IMR-90 (cell line): ENCODE data around the gene TNS1. TPM values are rescaled to one million over a fixed set of nuclear protein-coding genes. Genes with fewer than 3 reads are reported as not detected.

ENCODE experiments used
- ATAC-seq: fragments of 200-7000 bp; cut with Tn5 transposase; 2 replicates; pipeline ENCODE4 v1.9.1; 2020; ENCODE audit warnings: low read depth, mild to moderate bottlenecking, moderate library complexity
- BruUV-seq: library from RNA; stranded (reverse); fragments of 400-500 nt; replicated peaks from 2 replicates; lab custom pipeline; 2021; lab: Mats Ljungman, UMichigan
- CTCF ChIA-PET: fragments of 300-600 bp; formaldehyde crosslinking; extraction: SDS; loops from one replicate; lab custom pipeline; 2021; ENCODE audit warnings: antibody characterized with exemption; lab: Yijun Ruan, JAX
- POLR2A ChIA-PET: fragments of 300-600 bp; sonication (Branson Sonifier 250); formaldehyde crosslinking; loops from one replicate; lab custom pipeline; 2022; ENCODE audit warnings: antibody characterized with exemption; ENCODE audit not compliant: unreplicated experiment; lab: Charles Lee
- DNase-seq: peaks from one replicate; pipeline ENCODE4 v3.0.0; 2013
- H2AFZ ChIP-seq: replicated peaks from 2 replicates; pipeline ENCODE3; 2013; ENCODE audit warnings: low read length, mild to moderate bottlenecking; ENCODE audit not compliant: poor library complexity
- H2AK5ac ChIP-seq: 2 replicates; pipeline ENCODE4 v1.6.1; 2013; ENCODE audit warnings: low read depth, low read length, inconsistent platforms
- H2AK9ac ChIP-seq: replicated peaks from 2 replicates; pipeline ENCODE3; 2013; ENCODE audit warnings: mild to moderate bottlenecking, low read depth, low read length, moderate library complexity; ENCODE audit not compliant: poor library complexity
- H2BK120ac ChIP-seq: 2 replicates; pipeline ENCODE4 v1.6.1; 2013; ENCODE audit warnings: low read depth, low read length, inconsistent platforms
- H2BK15ac ChIP-seq: 3 replicates; pipeline ENCODE4 v1.6.1; 2013; ENCODE audit warnings: low read depth, low read length, inconsistent platforms
- H2BK20ac ChIP-seq: 2 replicates; pipeline ENCODE4 v1.6.1; 2013; ENCODE audit warnings: low read depth, mild to moderate bottlenecking, inconsistent platforms, low read length, moderate library complexity
- H2BK5ac ChIP-seq: 2 replicates; pipeline ENCODE4 v1.6.1; 2013; ENCODE audit warnings: mild to moderate bottlenecking, low read depth, low read length, inconsistent platforms; ENCODE audit not compliant: poor library complexity, severe bottlenecking
- H3K14ac ChIP-seq: replicated peaks from 2 replicates; pipeline ENCODE4 v1.6.1; 2013; ENCODE audit warnings: low read depth, low read length, inconsistent platforms
- H3K18ac ChIP-seq: 2 replicates; pipeline ENCODE4 v1.6.1; 2013; ENCODE audit warnings: low read depth, low read length, control low read depth
- H3K23ac ChIP-seq: 2 replicates; pipeline ENCODE4 v1.6.1; 2013; ENCODE audit warnings: low read depth, low read length, inconsistent platforms
- H3K27ac ChIP-seq: 2 replicates; pipeline ENCODE4 v1.5.1; 2013; ENCODE audit warnings: mild to moderate bottlenecking, control low read depth, low read length; ENCODE audit not compliant: insufficient read depth
- H3K27me3 ChIP-seq: 2 replicates; pipeline ENCODE4 v1.6.1; 2013; ENCODE audit warnings: low read length; ENCODE audit not compliant: control insufficient read depth, insufficient read depth
- H3K36me3 ChIP-seq: 2 replicates; pipeline ENCODE4 v1.6.1; 2013; ENCODE audit warnings: low read length, mixed read lengths; ENCODE audit not compliant: control insufficient read depth, insufficient read depth
- H3K4ac ChIP-seq: 2 replicates; pipeline ENCODE4 v1.6.1; 2013; ENCODE audit warnings: low read depth, low read length, inconsistent platforms
- H3K4me1 ChIP-seq: 2 replicates; pipeline ENCODE4 v1.6.1; 2013; ENCODE audit warnings: low read length, mixed read lengths; ENCODE audit not compliant: control insufficient read depth, insufficient read depth
- H3K4me2 ChIP-seq: 2 replicates; pipeline ENCODE4 v1.6.1; 2013; ENCODE audit warnings: low read depth, mild to moderate bottlenecking, control low read depth, low read length, moderate library complexity
- H3K4me3 ChIP-seq: 2 replicates; pipeline ENCODE4 v1.5.1; 2013; ENCODE audit warnings: low read depth, mild to moderate bottlenecking, control low read depth, low read length, moderate library complexity; ENCODE audit not compliant: insufficient read depth
- H3K56ac ChIP-seq: 2 replicates; pipeline ENCODE4 v1.6.1; 2013; ENCODE audit warnings: low read length, inconsistent platforms; ENCODE audit not compliant: insufficient read depth; ENCODE audit errors: extremely low read depth
- H3K79me1 ChIP-seq, 2 experiments: 2 replicates each; pipeline ENCODE4 v1.6.1; 2013; ENCODE audit warnings: low read length in 2 of 2, inconsistent platforms in 1 of 2, low read depth in 1 of 2
- H3K9ac ChIP-seq: 2 replicates; pipeline ENCODE4 v1.6.1; 2013; ENCODE audit warnings: low read depth, low read length, control low read depth
- H3K9me1 ChIP-seq: 2 replicates; pipeline ENCODE4 v1.6.1; 2013; ENCODE audit warnings: low read length, inconsistent platforms; ENCODE audit not compliant: insufficient read depth
- H3K9me3 ChIP-seq: 2 replicates; pipeline ENCODE4 v1.6.1; 2013; ENCODE audit warnings: low read length; ENCODE audit not compliant: control insufficient read depth, insufficient read depth
- H4K20me1 ChIP-seq: 2 replicates; pipeline ENCODE4 v1.6.1; 2013; ENCODE audit warnings: low read length, inconsistent platforms; ENCODE audit not compliant: insufficient read depth
- H4K5ac ChIP-seq: 2 replicates; pipeline ENCODE4 v1.6.1; 2013; ENCODE audit warnings: mild to moderate bottlenecking, low read depth, low read length, control low read depth
- H4K8ac ChIP-seq, 2 experiments: 2 replicates each; pipeline ENCODE4 v1.6.1; 2013; ENCODE audit warnings: low read depth in 2 of 2, low read length in 2 of 2, control low read depth in 1 of 2, inconsistent platforms in 1 of 2
- H4K91ac ChIP-seq: 2 replicates; pipeline ENCODE4 v1.6.1; 2013; ENCODE audit warnings: low read depth, low read length, inconsistent platforms; ENCODE audit not compliant: insufficient read depth
- BHLHE40 ChIP-seq: fragments of 150-350 bp; IDR thresholded peaks from 2 replicates; pipeline ENCODE4 v1.6.1; 2016; ENCODE audit warnings: mild to moderate bottlenecking, low read depth, low read length
- CEBPB ChIP-seq: IDR thresholded peaks from 2 replicates; pipeline ENCODE4 v1.6.1; 2012; ENCODE audit warnings: low read depth, low read length, improper control_type of control experiment
- CHD1 ChIP-seq: IDR thresholded peaks from 2 replicates; pipeline ENCODE4 v1.6.1; 2012; ENCODE audit warnings: low read depth, low read length, improper control_type of control experiment
- FOS ChIP-seq: fragments of 150-350 bp; IDR thresholded peaks from 2 replicates; pipeline ENCODE4 v1.6.1; 2016; ENCODE audit warnings: low read depth, low read length
- MAFK ChIP-seq: IDR thresholded peaks from 2 replicates; pipeline ENCODE4 v1.6.1; 2012; ENCODE audit warnings: low read depth, low read length, improper control_type of control experiment
- MAZ ChIP-seq: IDR thresholded peaks from 2 replicates; pipeline ENCODE4 v1.6.1; 2012; ENCODE audit warnings: low read depth, mild to moderate bottlenecking, low read length, improper control_type of control experiment, moderate library complexity, borderline replicate concordance
- MXI1 ChIP-seq: IDR thresholded peaks from 2 replicates; pipeline ENCODE4 v1.6.1; 2012; ENCODE audit warnings: low read depth, mild to moderate bottlenecking, low read length, moderate library complexity, borderline replicate concordance
- NFE2L2 ChIP-seq: fragments of 150-350 bp; IDR thresholded peaks from 2 replicates; pipeline ENCODE4 v1.6.1; 2016; ENCODE audit warnings: low read depth, mild to moderate bottlenecking, low read length
- POLR2A ChIP-seq: IDR thresholded peaks from 2 replicates; pipeline ENCODE4 v1.6.1; 2012; ENCODE audit warnings: mild to moderate bottlenecking, low read depth, low read length
- RAD21 ChIP-seq: IDR thresholded peaks from 2 replicates; pipeline ENCODE4 v1.6.1; 2012; ENCODE audit warnings: low read length, improper control_type of control experiment
- RCOR1 ChIP-seq: IDR thresholded peaks from 2 replicates; pipeline ENCODE4 v1.6.1; 2012; ENCODE audit warnings: mild to moderate bottlenecking, low read length, improper control_type of control experiment; ENCODE audit not compliant: insufficient replicate concordance
- RFX5 ChIP-seq: IDR thresholded peaks from 2 replicates; pipeline ENCODE4 v1.8.0; 2012; ENCODE audit warnings: low read depth, mild to moderate bottlenecking, low read length, moderate library complexity
- SMC3 ChIP-seq: fragments of 150-350 bp; IDR thresholded peaks from 2 replicates; pipeline ENCODE4 v1.6.1; 2016; ENCODE audit warnings: low read depth, mild to moderate bottlenecking, antibody characterized with exemption, low read length, moderate library complexity
- WGBS, 2 experiments: methylation state at CpG; one replicate each; pipeline versions ENCODE4 v1.1.5 to v1.1.7; 2013; ENCODE audit warnings: missing lambda C conversion rate in 2 of 2; ENCODE audit not compliant: insufficient read length in 1 of 2; ENCODE audit errors: extremely low coverage in 2 of 2; 5-methylcytosine and 5-hydroxymethylcytosine counted together
- dilution Hi-C: fragments of 300-500 bp; cut with HindIII; formaldehyde crosslinking; loops from one replicate; pipeline ENCODE4 v1.14.3; 2018; ENCODE audit warnings: low sequenced_read_pairs; ENCODE audit not compliant: unreplicated experiment
- in situ Hi-C: fragments of 300-500 bp; cut with MboI; formaldehyde crosslinking; loops from 3 replicates; pipeline ENCODE4 v1.14.3; 2019; ENCODE audit warnings: low sequenced_read_pairs, inconsistent platforms, mixed read lengths
- intact Hi-C: fragments of 100-400 bp; cut with micrococcal nuclease; formaldehyde crosslinking; loops from 2 replicates; pipeline ENCODE4 v1.10.0; 2022
- polyA plus RNA-seq, 3 experiments: library from polyadenylated mRNA; depleted of rRNA; stranded (reverse); fragments of >200 nt; gene quantifications; 2 replicates each; pipeline ENCODE4 v1.2.3, GENCODE V29; 2012; ENCODE audit warnings: low replicate concordance in 1 of 3
- total RNA-seq: library from RNA; depleted of rRNA; stranded (reverse); fragments of >200 nt; gene quantifications from 2 replicates; pipeline ENCODE4 v1.2.3, GENCODE V29; 2012
- TF ChIP-seq, protein P1 (sequence below): fragments of 150-350 bp; IDR thresholded peaks from 2 replicates; pipeline ENCODE4 v1.6.1; 2017; ENCODE audit warnings: mild to moderate bottlenecking, antibody characterized with exemption, low read length, low read depth
- TF ChIP-seq, protein P2 (sequence below): conservative IDR thresholded peaks from 2 replicates; pipeline ENCODE4 v1.5.1; 2012; ENCODE audit warnings: mild to moderate bottlenecking, low read depth, low read length, improper control_type of control experiment
- TF ChIP-seq, protein P3 (sequence below): fragments of 150-350 bp; IDR thresholded peaks from 2 replicates; pipeline ENCODE4 v1.6.1; 2016; ENCODE audit warnings: low read depth, mild to moderate bottlenecking, low read length, moderate library complexity, borderline replicate concordance

TNS1 gene
- total and polyA plus RNA-seq, 2 of the 4 experiments (the other 2 are of a cell fraction) = 41.1 to 45.2 TPM

DNA sequence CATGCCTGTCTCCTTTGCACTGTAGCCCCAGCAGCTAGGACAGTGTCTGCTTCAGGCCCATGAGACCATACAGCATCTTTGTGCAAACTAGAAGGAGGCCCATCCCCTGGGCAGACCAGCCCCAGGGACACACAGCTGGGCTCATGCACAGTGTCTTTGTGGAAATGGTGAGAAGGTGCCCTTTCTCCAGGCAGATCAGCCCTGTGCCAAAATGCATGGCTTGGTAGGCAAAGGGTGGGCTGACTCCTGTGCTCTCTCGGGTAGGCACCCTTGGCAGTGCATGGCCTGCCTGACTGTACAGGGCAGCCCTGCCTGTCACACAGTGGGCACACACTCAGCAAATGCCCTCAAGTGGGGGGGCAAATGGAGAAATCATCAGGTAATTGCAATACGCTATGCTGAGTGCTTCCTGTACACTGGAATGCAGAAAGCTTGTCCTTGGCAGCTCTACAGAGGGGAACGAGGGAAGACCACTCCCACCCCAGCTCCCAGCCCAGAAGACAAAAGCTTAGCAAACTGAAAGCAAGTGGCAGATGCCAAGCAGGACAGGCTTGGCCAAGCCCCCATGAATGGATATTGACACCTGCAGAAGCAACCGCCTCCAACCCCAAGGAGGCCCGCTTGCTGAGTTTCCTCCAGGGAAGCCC lies 21.6 kb downstream of the TNS1 start:
- TF ChIP-seq NFE2L2 = no peak
- TF ChIP-seq RFX5 = no peak
- TF ChIP-seq BHLHE40 = no peak
- no peak for TF ChIP-seq MAZ
- TF ChIP-seq CEBPB = no peak
- no peak for TF ChIP-seq RCOR1
- no peak for TF ChIP-seq CHD1
- no peak for TF ChIP-seq SMC3
- TF ChIP-seq, protein P1, sequence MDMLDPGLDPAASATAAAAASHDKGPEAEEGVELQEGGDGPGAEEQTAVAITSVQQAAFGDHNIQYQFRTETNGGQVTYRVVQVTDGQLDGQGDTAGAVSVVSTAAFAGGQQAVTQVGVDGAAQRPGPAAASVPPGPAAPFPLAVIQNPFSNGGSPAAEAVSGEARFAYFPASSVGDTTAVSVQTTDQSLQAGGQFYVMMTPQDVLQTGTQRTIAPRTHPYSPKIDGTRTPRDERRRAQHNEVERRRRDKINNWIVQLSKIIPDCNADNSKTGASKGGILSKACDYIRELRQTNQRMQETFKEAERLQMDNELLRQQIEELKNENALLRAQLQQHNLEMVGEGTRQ = no peak
- TF ChIP-seq POLR2A = no peak
- TF ChIP-seq, protein P2, sequence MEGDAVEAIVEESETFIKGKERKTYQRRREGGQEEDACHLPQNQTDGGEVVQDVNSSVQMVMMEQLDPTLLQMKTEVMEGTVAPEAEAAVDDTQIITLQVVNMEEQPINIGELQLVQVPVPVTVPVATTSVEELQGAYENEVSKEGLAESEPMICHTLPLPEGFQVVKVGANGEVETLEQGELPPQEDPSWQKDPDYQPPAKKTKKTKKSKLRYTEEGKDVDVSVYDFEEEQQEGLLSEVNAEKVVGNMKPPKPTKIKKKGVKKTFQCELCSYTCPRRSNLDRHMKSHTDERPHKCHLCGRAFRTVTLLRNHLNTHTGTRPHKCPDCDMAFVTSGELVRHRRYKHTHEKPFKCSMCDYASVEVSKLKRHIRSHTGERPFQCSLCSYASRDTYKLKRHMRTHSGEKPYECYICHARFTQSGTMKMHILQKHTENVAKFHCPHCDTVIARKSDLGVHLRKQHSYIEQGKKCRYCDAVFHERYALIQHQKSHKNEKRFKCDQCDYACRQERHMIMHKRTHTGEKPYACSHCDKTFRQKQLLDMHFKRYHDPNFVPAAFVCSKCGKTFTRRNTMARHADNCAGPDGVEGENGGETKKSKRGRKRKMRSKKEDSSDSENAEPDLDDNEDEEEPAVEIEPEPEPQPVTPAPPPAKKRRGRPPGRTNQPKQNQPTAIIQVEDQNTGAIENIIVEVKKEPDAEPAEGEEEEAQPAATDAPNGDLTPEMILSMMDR = no peak
- TF ChIP-seq MXI1 = no peak
- TF ChIP-seq, protein P3, sequence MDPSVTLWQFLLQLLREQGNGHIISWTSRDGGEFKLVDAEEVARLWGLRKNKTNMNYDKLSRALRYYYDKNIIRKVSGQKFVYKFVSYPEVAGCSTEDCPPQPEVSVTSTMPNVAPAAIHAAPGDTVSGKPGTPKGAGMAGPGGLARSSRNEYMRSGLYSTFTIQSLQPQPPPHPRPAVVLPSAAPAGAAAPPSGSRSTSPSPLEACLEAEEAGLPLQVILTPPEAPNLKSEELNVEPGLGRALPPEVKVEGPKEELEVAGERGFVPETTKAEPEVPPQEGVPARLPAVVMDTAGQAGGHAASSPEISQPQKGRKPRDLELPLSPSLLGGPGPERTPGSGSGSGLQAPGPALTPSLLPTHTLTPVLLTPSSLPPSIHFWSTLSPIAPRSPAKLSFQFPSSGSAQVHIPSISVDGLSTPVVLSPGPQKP = no peak
- TF ChIP-seq FOS = no peak
- no peak for TF ChIP-seq RAD21
- no peak for TF ChIP-seq MAFK
- Histone ChIP-seq H3K9ac (no peak overlapping the region), H4K5ac (no peak overlapping the region), H2BK120ac (no peak overlapping the region), H3K79me1 (peaks cover 26 to 54% of the 10 kb centered on the region in 2 experiments; a peak in 3 of 4 replicates), H3K27me3 (no peaks in the 10 kb centered on the region), H3K27ac (no peak overlapping the region), H3K23ac (no peak overlapping the region), H3K14ac (no peak overlapping the region), H2BK15ac (no peak overlapping the region), H2BK5ac (no peak overlapping the region), H3K9me1 (peaks cover 18% of the 10 kb centered on the region; the same call in 1 of the 2 replicates), H4K20me1 (peaks cover 9% of the 10 kb centered on the region; the same call in 1 of the 2 replicates), H3K56ac (no peak overlapping the region), H4K91ac (no peak overlapping the region), H3K4me3 (no peak overlapping the region), H3K18ac (no peak overlapping the region), H2AFZ (no peak overlapping the region), H3K4me1 (peaks cover 19% of the 10 kb centered on the region), H3K4me2 (no peak overlapping the region), H2AK5ac (no peak overlapping the region), H2BK20ac (no peak overlapping the region), H2AK9ac (no peak overlapping the region), H3K4ac (no peak overlapping the region), H3K36me3 (peaks cover 24% of the 10 kb centered on the region; the same call in 1 of the 2 replicates), H4K8ac (no peak overlapping the region), H3K9me3 (no peaks in the 10 kb centered on the region)
- no peak for ATAC-seq
- dilution Hi-C loops (no loop called here), in situ Hi-C loops (no loop called here), intact Hi-C loops (no loop called here)
- no TSS peak for BruUV-seq
- CTCF ChIA-PET = no interaction called here
- DNase-seq = no peak
- POLR2A ChIA-PET = no interaction called here
- WGBS, 2 experiments = 100% methylated on average over 2 of the region's 5 CpGs; no CpG with 5 or more reads in 1 of the 2 experiments
